ENCODE data around the gene REXO4. TPM values are rescaled to one million over a fixed set of nuclear protein-coding genes. Genes with fewer than 3 reads are reported as not detected.

The REXO4 gene
- total and polyA plus RNA-seq, 2 of the 13 experiments (the other 11 are each of a cell fraction or from before 2014, with no cell fraction given) = 18.5 to 30.4 TPM

- TF ChIP-seq THAP7 (CRISPR knock-in tag; IDR thresholded peaks at IDR 0.05) (no peak), TBL1XR1 (IDR thresholded peaks at IDR 0.05; ENCODE audit: borderline replicate concordance, low read length, partially characterized antibody) (no peak), ELF3 (CRISPR knock-in tag; IDR thresholded peaks at IDR 0.05) (peak; percentile 38), ZNF317 (CRISPR knock-in tag; IDR thresholded peaks at IDR 0.05) (no peak), SMAD1 (CRISPR knock-in tag; IDR thresholded peaks at IDR 0.05; ENCODE audit: borderline replicate concordance, low read depth) (no peak), SP4 (CRISPR knock-in tag; IDR thresholded peaks at IDR 0.05) (peak; percentile 98), NFE2L2 (IDR thresholded peaks at IDR 0.05; ENCODE audit: low read length) (no peak), SOX6 (IDR thresholded peaks at IDR 0.05) (no peak), SOX6 (CRISPR knock-in tag; IDR thresholded peaks at IDR 0.05) (0 out of 2 replicates have a peak, but pooled peaks have one; percentile 10), HBP1 (CRISPR knock-in tag; IDR thresholded peaks at IDR 0.05; ENCODE audit: low read depth) (0 out of 2 replicates have a peak, but pooled peaks have one; percentile 39), KLF16 (CRISPR knock-in tag; IDR thresholded peaks at IDR 0.05) (peak in 1 of 2 experiments; percentile 58; a peak in 1 of 4 replicates), GABPA (IDR thresholded peaks at IDR 0.05; ENCODE audit: low read depth, low read length) (peak; percentile 59), GABPA (CRISPR knock-in tag; IDR thresholded peaks at IDR 0.05; ENCODE audit: low read depth) (peak; percentile 52; the same call in 1 of the 2 replicates), ZNF567 (CRISPR knock-in tag; IDR thresholded peaks at IDR 0.05; ENCODE audit: borderline replicate concordance) (0 out of 2 replicates have a peak, but pooled peaks have one; percentile 64), ZNF44 (CRISPR knock-in tag; IDR thresholded peaks at IDR 0.05) (no peak), ZNF678 (CRISPR knock-in tag; IDR thresholded peaks at IDR 0.05) (0 out of 2 replicates have a peak, but pooled peaks have one; percentile 44)
- TF ChIP-seq, protein P1, sequence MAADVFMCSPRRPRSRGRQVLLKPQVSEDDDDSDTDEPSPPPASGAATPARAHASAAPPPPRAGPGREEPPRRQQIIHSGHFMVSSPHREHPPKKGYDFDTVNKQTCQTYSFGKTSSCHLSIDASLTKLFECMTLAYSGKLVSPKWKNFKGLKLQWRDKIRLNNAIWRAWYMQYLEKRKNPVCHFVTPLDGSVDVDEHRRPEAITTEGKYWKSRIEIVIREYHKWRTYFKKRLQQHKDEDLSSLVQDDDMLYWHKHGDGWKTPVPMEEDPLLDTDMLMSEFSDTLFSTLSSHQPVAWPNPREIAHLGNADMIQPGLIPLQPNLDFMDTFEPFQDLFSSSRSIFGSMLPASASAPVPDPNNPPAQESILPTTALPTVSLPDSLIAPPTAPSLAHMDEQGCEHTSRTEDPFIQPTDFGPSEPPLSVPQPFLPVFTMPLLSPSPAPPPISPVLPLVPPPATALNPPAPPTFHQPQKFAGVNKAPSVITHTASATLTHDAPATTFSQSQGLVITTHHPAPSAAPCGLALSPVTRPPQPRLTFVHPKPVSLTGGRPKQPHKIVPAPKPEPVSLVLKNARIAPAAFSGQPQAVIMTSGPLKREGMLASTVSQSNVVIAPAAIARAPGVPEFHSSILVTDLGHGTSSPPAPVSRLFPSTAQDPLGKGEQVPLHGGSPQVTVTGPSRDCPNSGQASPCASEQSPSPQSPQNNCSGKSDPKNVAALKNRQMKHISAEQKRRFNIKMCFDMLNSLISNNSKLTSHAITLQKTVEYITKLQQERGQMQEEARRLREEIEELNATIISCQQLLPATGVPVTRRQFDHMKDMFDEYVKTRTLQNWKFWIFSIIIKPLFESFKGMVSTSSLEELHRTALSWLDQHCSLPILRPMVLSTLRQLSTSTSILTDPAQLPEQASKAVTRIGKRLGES (CRISPR knock-in tag; IDR thresholded peaks at IDR 0.05; ENCODE audit: borderline replicate concordance) = 0 out of 2 replicates have a peak, but pooled peaks have one; percentile 51
- TF ChIP-seq, protein P2, sequence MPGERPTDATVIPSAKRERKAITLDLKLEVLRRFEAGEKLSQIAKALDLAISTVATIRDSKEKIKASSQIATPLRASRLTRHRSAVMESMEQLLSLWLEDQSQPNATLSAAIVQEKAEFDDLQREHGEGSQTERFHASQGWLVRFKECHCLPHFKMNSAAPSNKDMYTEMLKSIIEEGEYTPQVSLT (CRISPR knock-in tag; IDR thresholded peaks at IDR 0.05; ENCODE audit: borderline replicate concordance, low read depth) = no peak; the same call in 1 of the 2 replicates
- TF ChIP-seq, protein P3, sequence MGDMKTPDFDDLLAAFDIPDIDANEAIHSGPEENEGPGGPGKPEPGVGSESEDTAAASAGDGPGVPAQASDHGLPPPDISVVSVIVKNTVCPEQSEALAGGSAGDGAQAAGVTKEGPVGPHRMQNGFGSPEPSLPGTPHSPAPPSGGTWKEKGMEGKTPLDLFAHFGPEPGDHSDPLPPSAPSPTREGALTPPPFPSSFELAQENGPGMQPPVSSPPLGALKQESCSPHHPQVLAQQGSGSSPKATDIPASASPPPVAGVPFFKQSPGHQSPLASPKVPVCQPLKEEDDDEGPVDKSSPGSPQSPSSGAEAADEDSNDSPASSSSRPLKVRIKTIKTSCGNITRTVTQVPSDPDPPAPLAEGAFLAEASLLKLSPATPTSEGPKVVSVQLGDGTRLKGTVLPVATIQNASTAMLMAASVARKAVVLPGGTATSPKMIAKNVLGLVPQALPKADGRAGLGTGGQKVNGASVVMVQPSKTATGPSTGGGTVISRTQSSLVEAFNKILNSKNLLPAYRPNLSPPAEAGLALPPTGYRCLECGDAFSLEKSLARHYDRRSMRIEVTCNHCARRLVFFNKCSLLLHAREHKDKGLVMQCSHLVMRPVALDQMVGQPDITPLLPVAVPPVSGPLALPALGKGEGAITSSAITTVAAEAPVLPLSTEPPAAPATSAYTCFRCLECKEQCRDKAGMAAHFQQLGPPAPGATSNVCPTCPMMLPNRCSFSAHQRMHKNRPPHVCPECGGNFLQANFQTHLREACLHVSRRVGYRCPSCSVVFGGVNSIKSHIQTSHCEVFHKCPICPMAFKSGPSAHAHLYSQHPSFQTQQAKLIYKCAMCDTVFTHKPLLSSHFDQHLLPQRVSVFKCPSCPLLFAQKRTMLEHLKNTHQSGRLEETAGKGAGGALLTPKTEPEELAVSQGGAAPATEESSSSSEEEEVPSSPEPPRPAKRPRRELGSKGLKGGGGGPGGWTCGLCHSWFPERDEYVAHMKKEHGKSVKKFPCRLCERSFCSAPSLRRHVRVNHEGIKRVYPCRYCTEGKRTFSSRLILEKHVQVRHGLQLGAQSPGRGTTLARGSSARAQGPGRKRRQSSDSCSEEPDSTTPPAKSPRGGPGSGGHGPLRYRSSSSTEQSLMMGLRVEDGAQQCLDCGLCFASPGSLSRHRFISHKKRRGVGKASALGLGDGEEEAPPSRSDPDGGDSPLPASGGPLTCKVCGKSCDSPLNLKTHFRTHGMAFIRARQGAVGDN (CRISPR knock-in tag; IDR thresholded peaks at IDR 0.05) = peak; percentile 79
These were observed 41.8 kb downstream of the REXO4 start, which contains the start of the genes STKLD1 and SURF4 (continued) for GRCh38 chr9:133375724-133376654.
